ENCODE results near the gene QRFP. TPM values are rescaled to one million over a fixed set of nuclear protein-coding genes. Genes with fewer than 3 reads are reported as not detected.
A peak's percentile ranks its signal among the peaks of the same experiment; 100 is the strongest.

The QRFP gene
- polyA plus RNA-seq, 1 donor (not counting 4 experiments of a cell fraction or from before 2014, with no cell fraction given): not detected

- peaks cover 54% of the 10 kb centered on the region for H3K27me3 ChIP-seq (ENCODE audit: control insufficient read depth, extremely low read depth, insufficient read depth, low read length)
Measured at GRCh38 chr9:130938652-130939404, 42.2 kb upstream of the QRFP start, which contains the start of gene FIBCD1. Gene FIBCD1 (minus strand): TSS chr9:130939247. CDS start chr9:130938607, 640 bp downstream.

GRCh38 chr9:130938184-130938651, 41.6 kb upstream of the QRFP start:
- Histone ChIP-seq H3K4me3 (ENCODE audit: control insufficient read depth in 2 of 3, extremely low read depth in 1 of 3, insufficient read depth in 2 of 3, low read depth in 1 of 3, low read length in 3 of 3) (peak overlapping the region in 1 of 3 experiments; percentile 34), H3K9ac (ENCODE audit: control insufficient read depth, extremely low read depth, insufficient read depth, low read length) (no peak overlapping the region), H3K27ac (ENCODE audit: control insufficient read depth, insufficient read depth, low read length) (no peak overlapping the region), H3K36me3 (ENCODE audit: control insufficient read depth in 2 of 2, extremely low read depth in 1 of 2, insufficient read depth in 2 of 2, low read length in 2 of 2) (no peaks in the 10 kb centered on the region), H3K27me3 (ENCODE audit: control insufficient read depth, extremely low read depth, insufficient read depth, low read length) (peaks cover 56% of the 10 kb centered on the region), H3K4me1 (ENCODE audit: control insufficient read depth, extremely low read depth, insufficient read depth, low read length) (peaks cover 28% of the 10 kb centered on the region), H3K79me2 (ENCODE audit: control insufficient read depth, insufficient read depth, low read length) (no peaks in the 10 kb centered on the region), H2AFZ (ENCODE audit: control insufficient read depth, low read length) (no peak overlapping the region), H4K20me1 (ENCODE audit: control insufficient read depth, extremely low read depth, insufficient read depth, low read length) (peaks cover 4% of the 10 kb centered on the region), H3K9me1 (ENCODE audit: control insufficient read depth, extremely low read depth, insufficient read depth, low read length) (no peaks in the 10 kb centered on the region), H3K9me3 (ENCODE audit: control insufficient read depth, low read depth, low read length) (no peaks in the 10 kb centered on the region), H3K4me2 (ENCODE audit: control insufficient read depth, extremely low read depth, insufficient read depth, low read depth, low read length) (peak overlapping the region; percentile 85)
- dilution Hi-C loops (cut with MboI; ENCODE audit: extremely low pct_ligation_motif_present, low sequenced_read_pairs): no loop called here
- no peak for FAIRE-seq
- no peak for TF ChIP-seq CTCF (optimal IDR thresholded peaks at IDR 0.05 in 1 of 3, IDR thresholded peaks at IDR 0.05 in 1 of 3, conservative IDR thresholded peaks at IDR 0.05 in 1 of 3; ENCODE audit: extremely low read depth in 1 of 3, insufficient read depth in 2 of 3, low read length in 3 of 3)
- no peak for TF ChIP-seq EZH2 (IDR thresholded peaks at IDR 0.05; ENCODE audit: low read length)
- no peak for DNase-seq (ENCODE audit: low read depth, low spot score)

More at GRCh38 chr9:130938652-130939404, 42.2 kb upstream of the QRFP start, which contains the start of gene FIBCD1:
- Histone ChIP-seq H2AFZ (ENCODE audit: control insufficient read depth, low read length) (peak within 1 kb of the TSS; percentile 61), H3K36me3 (ENCODE audit: control insufficient read depth in 2 of 2, extremely low read depth in 1 of 2, insufficient read depth in 2 of 2, low read length in 2 of 2) (no peaks in the 10 kb centered on the region), H3K4me2 (ENCODE audit: control insufficient read depth, extremely low read depth, insufficient read depth, low read depth, low read length) (peak within 1 kb of the TSS; percentile 85), H3K9ac (ENCODE audit: control insufficient read depth, extremely low read depth, insufficient read depth, low read length) (peak within 1 kb of the TSS; percentile 44), H3K9me1 (ENCODE audit: control insufficient read depth, extremely low read depth, insufficient read depth, low read length) (no peaks in the 10 kb centered on the region), H3K27ac (ENCODE audit: control insufficient read depth, insufficient read depth, low read length) (no peak within 1 kb of the TSS), H3K79me2 (ENCODE audit: control insufficient read depth, insufficient read depth, low read length) (no peaks in the 10 kb centered on the region), H3K9me3 (ENCODE audit: control insufficient read depth, low read depth, low read length) (no peaks in the 10 kb centered on the region), H3K4me3 (ENCODE audit: control insufficient read depth in 2 of 3, extremely low read depth in 1 of 3, insufficient read depth in 2 of 3, low read depth in 1 of 3, low read length in 3 of 3) (peak within 1 kb of the TSS; percentile 46 to 74 (median 71)), H4K20me1 (ENCODE audit: control insufficient read depth, extremely low read depth, insufficient read depth, low read length) (peaks cover 4% of the 10 kb centered on the region), H3K4me1 (ENCODE audit: control insufficient read depth, extremely low read depth, insufficient read depth, low read length) (peaks cover 26% of the 10 kb centered on the region)
- no peak for FAIRE-seq
- TF ChIP-seq EZH2 (IDR thresholded peaks at IDR 0.05; ENCODE audit: low read length) (peak; percentile 46), CTCF (optimal IDR thresholded peaks at IDR 0.05 in 1 of 3, IDR thresholded peaks at IDR 0.05 in 1 of 3, conservative IDR thresholded peaks at IDR 0.05 in 1 of 3; ENCODE audit: extremely low read depth in 1 of 3, insufficient read depth in 2 of 3, low read length in 3 of 3) (peak in 1 of 3 experiments; percentile 24)
- no peak for DNase-seq (ENCODE audit: low read depth, low spot score)
- dilution Hi-C loops (cut with MboI; ENCODE audit: extremely low pct_ligation_motif_present, low sequenced_read_pairs): no loop called here
